ENCODE results near the gene OR51S1.
"Not testable (repeated sequence)": the region's sequence is repeated elsewhere in the genome, so short reads cannot be mapped to it uniquely, and the experiment has no call there.

OR51S1 gene

DNA sequence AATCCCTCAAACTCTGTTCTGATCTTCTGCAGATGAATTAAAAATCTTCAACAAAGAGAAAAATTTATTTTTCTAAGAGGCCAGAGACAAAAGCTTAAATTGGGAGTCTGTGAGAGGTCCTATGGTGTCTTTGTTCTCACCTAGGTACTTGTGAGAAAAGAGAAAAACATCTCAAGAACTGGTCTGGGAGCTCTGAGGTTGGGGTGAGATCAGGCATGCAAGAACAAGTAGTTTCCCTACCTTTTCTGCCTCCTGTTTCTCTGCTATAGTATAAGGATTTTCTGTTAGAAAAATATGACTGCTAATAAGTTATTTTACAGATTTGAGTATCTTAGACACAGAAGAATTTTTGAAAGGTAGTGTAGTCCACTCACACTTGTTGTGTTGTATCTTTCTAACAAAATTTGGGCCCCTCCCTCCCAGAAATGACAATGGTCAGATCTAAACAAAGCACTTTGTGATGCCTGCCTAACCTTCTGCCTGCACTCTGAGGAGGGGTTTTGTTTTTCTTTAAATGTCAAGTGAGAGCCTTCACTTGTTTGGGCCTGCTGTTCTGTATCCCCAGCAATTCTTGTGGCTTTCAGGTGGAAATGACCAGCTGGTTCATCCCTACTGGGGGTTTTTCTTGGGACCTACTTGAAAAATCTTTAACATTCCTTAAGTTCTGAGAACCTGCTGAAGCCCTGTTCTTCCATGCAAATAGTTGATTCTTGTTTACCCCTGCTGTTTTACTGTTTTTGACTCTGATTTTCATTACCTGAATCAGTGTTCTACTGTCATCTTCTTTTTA lies 13.6 kb upstream of the OR51S1 start:
- Histone ChIP-seq H3K4me1 (no peaks in the 10 kb centered on the region), H3K36me3 (no peaks in the 10 kb centered on the region), H3K4me3 (ENCODE audit: low read depth, low read length) (no peak overlapping the region), H3K9me3 (no peaks in the 10 kb centered on the region), H3K27me3 (no peaks in the 10 kb centered on the region)
- DNase-seq, result no peak
- TF ChIP-seq, protein P1, sequence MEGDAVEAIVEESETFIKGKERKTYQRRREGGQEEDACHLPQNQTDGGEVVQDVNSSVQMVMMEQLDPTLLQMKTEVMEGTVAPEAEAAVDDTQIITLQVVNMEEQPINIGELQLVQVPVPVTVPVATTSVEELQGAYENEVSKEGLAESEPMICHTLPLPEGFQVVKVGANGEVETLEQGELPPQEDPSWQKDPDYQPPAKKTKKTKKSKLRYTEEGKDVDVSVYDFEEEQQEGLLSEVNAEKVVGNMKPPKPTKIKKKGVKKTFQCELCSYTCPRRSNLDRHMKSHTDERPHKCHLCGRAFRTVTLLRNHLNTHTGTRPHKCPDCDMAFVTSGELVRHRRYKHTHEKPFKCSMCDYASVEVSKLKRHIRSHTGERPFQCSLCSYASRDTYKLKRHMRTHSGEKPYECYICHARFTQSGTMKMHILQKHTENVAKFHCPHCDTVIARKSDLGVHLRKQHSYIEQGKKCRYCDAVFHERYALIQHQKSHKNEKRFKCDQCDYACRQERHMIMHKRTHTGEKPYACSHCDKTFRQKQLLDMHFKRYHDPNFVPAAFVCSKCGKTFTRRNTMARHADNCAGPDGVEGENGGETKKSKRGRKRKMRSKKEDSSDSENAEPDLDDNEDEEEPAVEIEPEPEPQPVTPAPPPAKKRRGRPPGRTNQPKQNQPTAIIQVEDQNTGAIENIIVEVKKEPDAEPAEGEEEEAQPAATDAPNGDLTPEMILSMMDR (IDR thresholded peaks at IDR 0.05; ENCODE audit: low read depth, low read length), result no peak

DNA sequence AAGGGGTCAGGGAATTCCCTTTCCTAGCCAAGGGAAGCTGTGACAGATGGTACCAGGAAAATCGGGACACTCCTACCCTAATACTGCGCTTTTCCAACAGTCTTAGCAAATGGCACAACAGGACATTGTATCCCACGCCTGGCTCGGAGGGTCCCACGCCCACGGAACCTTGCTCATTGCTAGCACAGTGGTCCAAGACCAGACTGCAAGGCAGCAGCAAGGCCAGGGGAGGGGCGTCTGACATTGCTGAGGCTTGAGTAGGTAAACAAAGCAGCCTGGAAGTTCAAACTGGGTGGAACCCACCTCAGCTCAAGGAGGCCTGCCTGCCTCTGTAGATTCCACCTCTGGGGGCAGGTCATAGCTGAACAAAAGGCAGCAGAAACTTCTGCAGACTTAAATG lies 5.3 kb upstream of the OR51S1 start:
- not testable (repeated sequence) for H3K4me3 ChIP-seq (ENCODE audit: low read depth, low read length); DNase-seq; H3K9me3 ChIP-seq; H3K4me1 ChIP-seq; H3K27me3 ChIP-seq; H3K36me3 ChIP-seq

DNA sequence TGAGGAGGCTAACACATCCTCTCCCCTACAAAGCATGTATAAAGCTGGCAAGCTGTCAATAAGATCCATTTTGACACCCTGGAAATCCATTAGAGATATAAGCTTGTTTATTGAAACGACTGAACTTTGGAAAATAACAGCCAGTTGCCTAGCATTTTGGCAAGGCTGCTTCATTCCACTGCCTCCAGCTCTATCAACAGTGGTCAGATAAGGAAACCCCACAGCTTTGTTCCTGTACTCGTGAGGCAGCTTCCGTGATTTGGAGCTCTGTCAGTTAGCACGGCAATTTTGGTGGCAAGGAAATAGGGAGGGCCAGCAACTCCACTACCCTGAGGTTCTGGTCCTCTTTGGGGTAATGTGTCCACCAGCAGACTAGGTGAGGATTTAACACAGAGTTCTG lies 2.0 kb upstream of the OR51S1 start:
- DNase-seq, result no peak
- H3K4me1 ChIP-seq, result no peaks in the 10 kb centered on the region
- H3K9me3 ChIP-seq, result no peaks in the 10 kb centered on the region
- TF ChIP-seq, protein P1 (IDR thresholded peaks at IDR 0.05; ENCODE audit: low read depth, low read length), result no peak
- H3K4me3 ChIP-seq (ENCODE audit: low read depth, low read length), result no peak overlapping the region
- H3K36me3 ChIP-seq, result no peaks in the 10 kb centered on the region
- H3K27me3 ChIP-seq, result no peaks in the 10 kb centered on the region

DNA sequence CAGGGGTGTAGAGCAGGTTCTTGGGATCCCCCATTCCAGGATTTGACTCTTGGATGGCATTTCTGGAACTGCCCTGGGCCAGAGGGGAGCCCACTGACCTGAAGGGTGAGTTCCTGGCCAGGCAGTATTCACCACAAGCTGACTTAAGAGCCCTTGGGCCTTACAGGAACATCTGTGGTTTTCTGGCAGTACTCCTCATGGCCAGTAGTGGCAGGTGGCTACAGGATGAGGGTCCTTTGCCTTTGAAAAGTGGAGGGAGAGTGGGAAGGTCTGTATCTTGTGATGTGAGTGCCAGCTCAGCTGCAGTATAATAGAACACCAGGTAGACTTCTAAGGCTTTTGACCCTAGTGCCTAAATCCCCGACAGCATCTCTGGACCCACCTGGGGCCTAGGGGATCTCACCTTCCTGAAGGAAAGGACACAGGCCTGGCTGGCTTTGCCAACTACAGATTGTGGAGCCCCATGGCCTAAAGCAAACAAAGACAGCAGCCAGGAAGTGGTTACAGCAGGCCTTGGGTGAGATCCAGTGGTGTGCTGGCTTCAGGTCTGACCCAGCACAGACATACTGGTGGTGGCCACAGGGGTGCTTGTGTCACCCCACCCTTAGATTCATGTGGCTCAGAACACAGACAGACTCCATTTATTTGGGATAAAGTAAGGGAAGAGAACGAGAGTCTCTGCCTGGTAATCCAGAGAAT lies 9.0 kb downstream of the OR51S1 start:
- Histone ChIP-seq H3K4me3 (ENCODE audit: low read depth, low read length) (no peak overlapping the region), H3K36me3 (no peaks in the 10 kb centered on the region), H3K4me1 (no peaks in the 10 kb centered on the region), H3K9me3 (no peaks in the 10 kb centered on the region), H3K27me3 (no peaks in the 10 kb centered on the region)
- TF ChIP-seq, protein P1 (IDR thresholded peaks at IDR 0.05; ENCODE audit: low read depth, low read length), result no peak
- no peak for DNase-seq

DNA sequence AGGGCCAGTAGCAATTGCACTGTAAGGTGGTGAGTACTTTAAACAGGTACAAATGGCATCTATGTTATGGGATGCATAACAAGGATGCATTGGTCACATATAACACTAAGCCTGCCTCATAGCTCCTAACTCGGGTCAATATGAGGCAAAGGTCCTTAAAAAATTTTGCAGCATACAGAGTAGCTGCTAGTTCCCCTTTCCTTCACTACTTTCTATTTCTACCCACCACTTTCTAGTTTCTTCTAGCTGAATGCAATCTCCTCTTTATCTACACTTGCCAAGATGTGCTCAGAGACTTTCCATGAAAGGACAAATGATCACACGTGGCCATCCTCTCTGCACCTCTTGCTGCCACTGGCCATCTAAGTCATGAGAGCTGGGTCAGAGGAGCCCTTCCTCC lies 18.1 kb downstream of the OR51S1 start:
- no peak for DNase-seq
- H3K36me3 ChIP-seq, result no peaks in the 10 kb centered on the region
- no peaks in the 10 kb centered on the region for H3K4me1 ChIP-seq
- TF ChIP-seq, protein P1 (IDR thresholded peaks at IDR 0.05; ENCODE audit: low read depth, low read length), result no peak
- H3K27me3 ChIP-seq, result no peaks in the 10 kb centered on the region
- no peaks in the 10 kb centered on the region for H3K9me3 ChIP-seq
- H3K4me3 ChIP-seq (ENCODE audit: low read depth, low read length), result no peak overlapping the region

DNA sequence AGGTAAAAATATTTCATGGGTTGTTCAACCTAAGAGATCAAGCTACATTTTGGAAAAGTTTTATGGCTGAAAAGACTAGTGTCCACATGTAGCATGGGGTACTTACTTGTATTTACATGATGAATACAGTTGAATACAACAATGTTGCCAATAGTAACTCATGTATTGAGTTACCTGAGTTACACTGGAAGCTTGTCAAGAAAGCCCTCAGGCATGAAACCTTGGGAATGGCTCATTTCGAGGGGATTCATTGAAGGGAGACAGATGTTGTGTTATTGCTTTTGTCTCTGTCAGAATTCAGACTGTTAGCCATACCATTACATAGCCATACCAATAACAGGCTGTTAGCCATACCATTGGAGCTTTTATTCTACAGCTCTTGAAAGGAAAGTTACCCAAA lies 18.7 kb downstream of the OR51S1 start:
- Histone ChIP-seq H3K27me3 (no peaks in the 10 kb centered on the region), H3K4me3 (ENCODE audit: low read depth, low read length) (no peak overlapping the region), H3K36me3 (no peaks in the 10 kb centered on the region), H3K9me3 (no peaks in the 10 kb centered on the region), H3K4me1 (no peaks in the 10 kb centered on the region)
- DNase-seq, result no peak
- TF ChIP-seq, protein P1 (IDR thresholded peaks at IDR 0.05; ENCODE audit: low read depth, low read length), result no peak

All from BE2C (cell line).